C4-2B (cell line): ENCODE results near the gene NACC2.

Experiments
- ZFX ChIP-seq: fragments of 450-650 bp; IDR thresholded peaks from 2 replicates; pipeline ENCODE4 v1.6.1; 2017
- TF ChIP-seq, protein P1 (sequence below): fragments of 450-650 bp; conservative IDR thresholded peaks from 2 replicates; pipeline ENCODE4 v1.5.1; 2017; ENCODE audit warnings: mild to moderate bottlenecking

DNA sequence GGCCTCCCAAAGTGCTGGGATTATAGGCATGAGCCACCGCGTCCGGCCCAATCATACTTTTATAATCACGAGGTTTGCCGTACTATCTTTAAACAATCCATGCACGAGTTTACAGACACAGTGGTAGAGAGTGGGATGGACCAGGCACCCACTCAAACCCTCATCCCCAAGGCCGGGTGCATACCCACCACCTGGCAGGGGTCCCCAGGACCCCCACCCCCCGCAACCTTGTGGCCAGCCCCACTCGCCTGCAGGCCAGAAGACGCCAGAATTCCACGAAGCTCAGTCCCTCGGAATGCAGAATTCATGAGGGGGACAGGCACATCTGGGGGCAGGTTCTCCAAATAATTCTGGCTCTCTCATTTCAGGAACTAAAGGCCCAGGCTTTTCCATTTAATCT is 17.1 kb downstream of the NACC2 start:
- TF ChIP-seq, protein P1, sequence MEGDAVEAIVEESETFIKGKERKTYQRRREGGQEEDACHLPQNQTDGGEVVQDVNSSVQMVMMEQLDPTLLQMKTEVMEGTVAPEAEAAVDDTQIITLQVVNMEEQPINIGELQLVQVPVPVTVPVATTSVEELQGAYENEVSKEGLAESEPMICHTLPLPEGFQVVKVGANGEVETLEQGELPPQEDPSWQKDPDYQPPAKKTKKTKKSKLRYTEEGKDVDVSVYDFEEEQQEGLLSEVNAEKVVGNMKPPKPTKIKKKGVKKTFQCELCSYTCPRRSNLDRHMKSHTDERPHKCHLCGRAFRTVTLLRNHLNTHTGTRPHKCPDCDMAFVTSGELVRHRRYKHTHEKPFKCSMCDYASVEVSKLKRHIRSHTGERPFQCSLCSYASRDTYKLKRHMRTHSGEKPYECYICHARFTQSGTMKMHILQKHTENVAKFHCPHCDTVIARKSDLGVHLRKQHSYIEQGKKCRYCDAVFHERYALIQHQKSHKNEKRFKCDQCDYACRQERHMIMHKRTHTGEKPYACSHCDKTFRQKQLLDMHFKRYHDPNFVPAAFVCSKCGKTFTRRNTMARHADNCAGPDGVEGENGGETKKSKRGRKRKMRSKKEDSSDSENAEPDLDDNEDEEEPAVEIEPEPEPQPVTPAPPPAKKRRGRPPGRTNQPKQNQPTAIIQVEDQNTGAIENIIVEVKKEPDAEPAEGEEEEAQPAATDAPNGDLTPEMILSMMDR = no peak
- TF ChIP-seq ZFX = no peak
